ENCODE results near the gene TYMP.

The TYMP gene, protein sequence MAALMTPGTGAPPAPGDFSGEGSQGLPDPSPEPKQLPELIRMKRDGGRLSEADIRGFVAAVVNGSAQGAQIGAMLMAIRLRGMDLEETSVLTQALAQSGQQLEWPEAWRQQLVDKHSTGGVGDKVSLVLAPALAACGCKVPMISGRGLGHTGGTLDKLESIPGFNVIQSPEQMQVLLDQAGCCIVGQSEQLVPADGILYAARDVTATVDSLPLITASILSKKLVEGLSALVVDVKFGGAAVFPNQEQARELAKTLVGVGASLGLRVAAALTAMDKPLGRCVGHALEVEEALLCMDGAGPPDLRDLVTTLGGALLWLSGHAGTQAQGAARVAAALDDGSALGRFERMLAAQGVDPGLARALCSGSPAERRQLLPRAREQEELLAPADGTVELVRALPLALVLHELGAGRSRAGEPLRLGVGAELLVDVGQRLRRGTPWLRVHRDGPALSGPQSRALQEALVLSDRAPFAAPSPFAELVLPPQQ

DNA sequence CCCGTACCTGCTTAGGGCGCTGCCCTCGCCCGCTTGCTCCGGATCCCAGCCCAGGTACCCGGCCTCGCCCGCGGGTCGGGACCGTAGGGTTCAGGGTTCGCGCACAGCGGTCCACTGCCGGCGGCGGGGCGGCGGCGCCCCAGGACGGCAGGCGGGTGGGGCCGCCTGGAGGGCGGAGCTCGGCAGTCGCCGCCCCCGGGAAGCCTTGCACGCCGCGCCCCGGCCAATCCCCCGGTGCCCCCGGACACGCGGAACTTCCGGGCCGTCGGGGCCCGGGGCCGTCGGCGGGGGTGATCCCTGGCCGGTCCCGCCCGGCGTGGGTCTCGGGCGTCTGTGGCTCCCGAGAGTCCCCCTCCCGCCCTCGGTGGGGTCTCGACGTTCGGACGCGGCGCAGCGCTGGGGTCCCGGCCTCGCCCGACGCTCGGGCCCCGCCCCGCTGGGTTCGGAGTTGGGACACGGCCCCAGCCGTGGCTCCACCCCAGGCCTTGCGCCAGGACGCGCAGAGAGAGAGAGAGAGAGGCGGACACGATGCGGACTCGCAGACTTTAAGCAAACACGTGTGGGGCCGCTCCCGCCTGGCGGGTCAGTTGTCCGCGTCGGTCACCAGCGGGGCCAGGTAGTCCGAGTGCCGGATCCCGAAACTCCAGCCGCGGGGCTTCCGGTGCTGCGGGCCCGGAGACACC, at the start of gene TYMP:
TSS of gene TYMP (minus strand) at position 116 of the 683 bp plus-strand sequence. CDS start 303 bp downstream, outside the sequence.
- DNase-seq (ENCODE audit: low spot score) = no peak
- FAIRE-seq = no peak

DNA sequence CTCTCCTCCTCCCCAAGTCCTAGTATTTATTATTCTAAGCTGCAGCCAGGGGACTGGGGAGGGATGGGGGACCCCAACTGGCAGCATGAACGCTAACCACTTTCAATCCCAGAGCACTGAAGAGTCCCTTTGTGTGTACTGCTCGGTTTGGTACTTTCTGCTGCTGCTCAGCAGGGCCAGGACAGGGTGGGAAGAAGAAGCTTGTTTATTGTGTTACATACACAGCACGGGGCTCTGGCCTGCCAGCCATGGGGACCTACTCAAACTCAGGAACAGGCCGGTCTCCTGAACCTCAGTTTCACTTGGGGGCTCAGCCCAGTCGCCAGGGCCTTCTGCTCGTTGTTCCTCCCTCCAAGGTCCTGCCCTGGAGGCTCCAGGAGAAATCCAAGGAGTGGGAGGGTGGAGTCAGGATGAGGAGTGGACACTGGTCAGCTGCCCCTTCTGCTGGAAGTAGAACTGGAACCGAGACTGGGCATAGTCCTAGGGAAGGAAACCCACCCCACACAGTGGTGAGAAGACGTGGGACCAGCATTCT, 49.0 kb upstream of the TYMP start:
- no peak for FAIRE-seq

GRCh38 chr22:50577987-50578775, 48.4 kb upstream of the TYMP start, which contains the start of gene CPT1B:
Gene CPT1B (minus strand): TSS chr22:50578427. CDS start chr22:50577915, 512 bp downstream.
- DNase-seq (ENCODE audit: low spot score) = no peak
- no peak for FAIRE-seq

More for the DNA sequence above, 49.0 kb upstream of the TYMP start:
- no peak for DNase-seq (ENCODE audit: low spot score)

DNA sequence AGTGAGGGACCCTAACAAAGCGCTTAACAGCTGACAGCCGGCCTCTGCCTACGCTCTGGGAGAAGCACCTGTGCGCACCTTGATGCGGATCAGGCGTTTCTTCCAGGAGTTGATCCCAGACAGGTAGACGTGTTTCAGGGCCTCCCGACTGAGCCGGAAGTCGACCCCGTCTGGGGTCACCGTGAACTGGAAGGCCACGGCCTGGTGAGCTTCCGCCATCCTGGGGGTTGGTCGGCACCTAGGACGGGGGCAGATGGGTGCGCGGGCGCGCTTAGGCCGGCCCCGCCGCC, 47.8 kb upstream of the TYMP start:
- FAIRE-seq = no peak

DNA sequence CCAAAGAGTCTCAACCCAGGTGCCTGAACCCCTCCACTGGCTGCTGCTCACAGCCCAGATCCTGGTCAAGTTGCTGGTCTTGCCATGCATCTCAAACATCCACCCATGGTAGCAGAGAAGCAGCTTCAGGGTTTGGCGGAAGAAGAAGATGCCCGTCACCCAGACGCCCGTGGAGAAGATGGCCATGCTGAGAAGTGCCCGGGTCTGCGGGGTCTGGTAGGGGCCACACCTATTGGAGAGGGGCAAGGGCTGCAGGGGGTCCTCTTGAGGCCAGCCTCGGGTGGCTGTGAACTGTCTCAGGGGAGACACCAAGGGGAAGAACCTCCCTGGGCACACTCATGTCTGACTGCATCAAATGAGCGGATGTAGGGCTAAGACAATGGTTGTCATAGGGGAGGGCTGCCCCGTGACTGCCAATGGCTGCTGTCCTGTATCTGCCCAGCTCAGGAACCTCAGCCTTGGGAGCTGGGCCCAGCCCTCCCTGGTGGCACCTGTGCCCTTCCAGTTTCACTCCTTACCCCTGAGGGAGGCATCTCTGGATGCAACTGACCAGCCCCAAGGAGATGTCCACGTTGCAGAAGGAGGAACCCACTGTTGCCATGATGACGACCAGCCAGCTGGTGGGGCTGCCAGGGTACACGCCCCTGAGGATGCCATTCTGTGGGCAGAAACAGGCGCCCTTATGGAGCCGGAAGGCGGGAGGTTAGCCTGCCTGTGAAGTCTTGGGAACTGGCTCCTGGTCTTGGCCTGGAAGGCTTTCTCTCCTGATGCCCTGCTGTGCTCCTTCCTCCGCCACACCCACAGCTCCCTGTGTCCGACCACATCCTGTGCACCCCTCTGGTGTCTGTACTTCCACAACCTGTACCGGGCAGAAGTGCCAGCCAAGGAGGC, 47.2 kb upstream of the TYMP start:
- no peak for FAIRE-seq
- no peak for DNase-seq (ENCODE audit: low spot score)

More for the DNA sequence above, 47.8 kb upstream of the TYMP start:
- no peak for DNase-seq (ENCODE audit: low spot score)

GRCh38 chr22:50576070-50576469, 46.3 kb upstream of the TYMP start:
- no peak for FAIRE-seq
- no peak for DNase-seq (ENCODE audit: low spot score)

GRCh38 chr22:50575426-50575941, 45.7 kb upstream of the TYMP start:
- no peak for DNase-seq (ENCODE audit: low spot score)

DNA sequence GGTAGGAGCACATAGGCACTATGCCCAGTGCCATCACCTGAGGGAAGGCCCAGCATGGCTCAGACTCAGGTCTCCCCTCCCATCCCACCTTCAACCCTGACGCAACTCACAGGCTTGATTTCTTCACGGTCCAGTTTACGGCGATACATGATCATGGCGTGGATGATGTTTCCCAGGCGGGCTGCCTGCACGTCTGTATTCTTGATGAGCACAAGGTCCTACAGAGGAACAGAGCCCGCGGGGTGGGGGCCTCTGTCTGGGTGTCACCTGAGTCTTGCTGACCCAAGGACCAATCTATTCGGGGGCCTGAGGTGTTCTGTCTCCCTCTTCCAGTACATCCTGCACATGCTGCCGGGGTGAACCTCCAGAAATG, 44.6 kb upstream of the TYMP start:
- FAIRE-seq (peak; percentile 74), DNase-seq (ENCODE audit: low spot score) (no peak)

More at GRCh38 chr22:50575426-50575941, 45.7 kb upstream of the TYMP start:
- FAIRE-seq = no peak

DNA sequence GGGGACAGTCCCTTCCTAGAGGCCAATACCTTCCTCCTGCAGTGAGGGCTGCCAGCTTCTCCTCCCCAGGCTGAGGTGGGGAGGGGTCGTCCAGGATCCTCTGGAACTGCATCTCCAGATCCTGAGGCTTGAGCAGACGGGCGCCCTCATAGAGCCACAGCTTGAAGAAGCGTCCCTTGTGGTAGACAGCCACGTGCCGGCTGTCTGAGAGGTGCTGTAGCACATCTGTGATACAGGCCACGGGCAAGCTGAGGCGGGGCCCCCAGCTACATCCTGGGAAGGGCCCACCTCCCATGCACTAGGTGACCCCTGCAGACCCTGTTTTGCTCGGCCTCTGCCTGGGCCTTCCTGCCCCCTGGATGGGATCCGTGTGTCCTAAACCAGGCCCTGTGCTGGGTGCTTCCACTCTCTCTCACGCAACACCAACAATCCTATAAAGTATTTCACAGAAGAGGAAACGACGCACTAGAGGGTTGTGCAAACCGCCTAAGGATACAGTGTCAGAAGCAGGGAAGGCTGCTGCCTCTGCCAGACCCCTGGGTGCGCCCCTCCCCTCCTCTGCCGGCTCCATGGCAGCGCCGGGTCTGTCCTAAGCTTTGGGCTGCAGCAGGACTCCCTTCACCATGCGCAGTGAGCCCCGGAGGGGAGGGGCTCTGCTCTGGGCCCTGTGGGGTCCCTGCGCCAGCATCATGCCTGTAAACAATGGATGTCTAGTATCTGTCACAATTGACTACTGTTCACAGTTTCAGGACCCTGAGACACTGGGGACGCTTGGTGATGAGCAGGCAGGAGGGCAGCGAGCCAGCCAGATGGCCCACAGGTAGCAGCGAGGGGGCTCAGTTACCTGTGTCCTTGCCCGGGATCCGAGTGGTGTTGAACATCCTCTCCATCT, 43.9 kb upstream of the TYMP start:
- FAIRE-seq = no peak
- no peak for DNase-seq (ENCODE audit: low spot score)

- DNase-seq (ENCODE audit: low spot score) (no peak), FAIRE-seq (no peak)
Observed at GRCh38 chr22:50572965-50573364, 43.2 kb upstream of the TYMP start.

DNA sequence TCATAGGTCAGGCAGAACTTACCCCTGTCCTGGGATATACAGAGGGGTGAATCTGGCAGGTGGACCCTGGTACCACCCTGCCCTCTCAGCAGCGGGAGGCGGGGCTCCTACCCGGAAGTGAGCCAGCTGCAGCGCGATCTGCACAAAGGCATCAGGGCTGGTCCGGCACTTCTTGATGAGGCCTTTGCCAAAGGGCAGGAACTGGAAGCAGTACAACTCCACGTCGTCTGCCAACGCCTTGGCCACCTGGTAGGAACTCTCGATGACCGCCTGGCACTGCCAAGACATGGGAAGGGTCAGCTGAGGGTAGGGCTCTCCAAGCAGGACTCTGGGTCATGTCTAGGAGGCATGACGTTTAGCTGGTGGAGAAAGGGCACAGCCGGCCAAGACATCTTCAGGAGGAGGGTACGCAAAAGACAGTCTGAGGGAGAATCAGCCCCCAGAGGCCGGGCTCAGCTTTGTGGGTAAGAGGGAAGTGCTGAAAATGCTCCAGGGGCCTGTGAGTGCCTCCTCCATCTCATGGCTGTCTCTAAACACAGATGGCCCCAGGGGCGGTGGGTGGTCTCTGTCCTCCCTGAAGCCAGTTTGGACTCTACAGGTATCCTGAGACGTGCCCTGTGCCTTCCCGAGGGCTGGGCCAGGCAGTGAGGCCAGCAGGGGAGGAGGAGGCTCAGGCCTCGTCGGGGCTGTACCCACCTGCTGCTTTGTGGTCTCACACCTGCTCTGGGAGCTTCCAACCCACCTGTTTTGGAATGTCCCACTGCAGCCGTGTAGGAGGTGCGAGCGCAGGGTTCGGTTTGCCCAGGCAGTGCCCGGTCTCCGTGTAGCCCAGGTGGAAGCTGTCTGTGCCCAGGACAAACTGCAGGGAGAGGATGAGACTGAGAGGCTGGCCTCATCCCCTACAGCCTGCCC, 41.7 kb upstream of the TYMP start:
- DNase-seq (ENCODE audit: low spot score) = no peak
- FAIRE-seq = no peak

- no peak for DNase-seq (ENCODE audit: low spot score)
- FAIRE-seq = no peak
Observed at GRCh38 chr22:50570861-50571260, 41.0 kb upstream of the TYMP start.

DNA sequence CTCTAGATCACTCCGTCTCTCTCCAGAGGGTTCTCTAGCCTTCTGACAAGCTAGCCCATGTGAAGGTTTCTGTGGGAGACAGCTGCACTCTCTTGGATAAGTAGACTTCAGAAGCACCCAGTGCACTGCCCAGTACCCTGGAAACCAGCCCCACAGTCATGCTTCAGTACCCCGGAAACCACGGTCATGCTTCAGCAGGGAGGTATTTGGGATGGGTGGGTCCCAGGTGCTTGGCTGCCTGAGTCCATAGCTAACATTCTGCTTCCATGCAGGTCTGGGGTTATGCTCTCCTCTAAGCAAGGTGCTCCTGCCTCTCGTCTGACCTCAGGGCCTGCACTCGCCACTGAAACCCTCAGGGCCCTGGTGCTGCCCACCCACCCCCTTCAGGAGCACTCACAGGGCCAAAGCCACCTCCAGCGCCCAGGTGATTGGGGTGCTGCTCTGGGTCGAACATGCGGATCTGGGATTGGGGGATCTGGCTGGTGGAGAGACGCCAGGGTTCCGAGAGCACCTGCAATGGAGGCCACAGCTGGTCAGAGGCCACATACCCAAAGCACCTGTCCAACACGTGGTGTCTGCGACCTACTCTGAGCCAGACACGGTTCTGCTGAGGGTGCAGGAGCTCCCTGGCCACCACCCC, 40.2 kb upstream of the TYMP start:
- DNase-seq (ENCODE audit: low spot score) = no peak
- FAIRE-seq = no peak

DNA sequence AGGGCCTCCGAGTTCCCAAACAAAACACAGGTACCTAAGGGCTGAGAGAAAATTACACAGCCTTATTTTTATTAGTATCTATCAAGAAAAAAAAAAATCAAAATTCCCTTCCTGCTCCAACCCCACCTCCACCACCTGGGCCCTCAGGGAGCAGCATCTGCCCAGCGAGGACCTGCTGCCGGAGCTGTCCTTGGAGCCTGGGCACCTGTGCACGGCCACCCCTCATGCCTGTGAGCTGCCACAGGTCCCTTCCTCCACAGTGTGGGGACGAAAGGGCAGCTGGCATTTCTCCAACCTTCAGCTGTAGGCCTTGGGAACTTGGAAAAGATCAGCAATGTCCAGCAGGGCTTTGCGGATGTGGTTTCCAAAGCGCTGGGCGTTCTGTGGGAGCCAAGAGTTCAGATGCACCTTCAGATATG, 39.2 kb upstream of the TYMP start:
- FAIRE-seq = no peak

DNA sequence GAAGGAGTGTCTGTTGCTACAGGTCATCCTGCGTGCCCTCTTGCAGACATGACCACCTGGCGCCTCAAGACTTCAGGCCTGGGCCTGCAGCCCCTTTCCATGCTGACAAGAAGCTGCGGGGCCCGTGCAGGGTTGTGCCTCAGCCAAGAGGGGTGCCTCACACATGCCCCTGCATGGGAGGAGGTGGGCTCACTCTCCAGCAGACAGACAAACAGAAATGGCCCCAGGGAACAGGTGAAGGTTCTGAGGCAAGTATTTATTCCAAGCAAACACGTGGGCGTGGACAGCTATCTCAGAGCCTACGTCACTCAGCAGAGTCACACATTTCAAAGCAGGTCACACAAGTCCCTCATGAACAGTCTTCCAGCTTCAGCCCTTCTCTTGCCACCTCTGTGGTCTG, 38.8 kb upstream of the TYMP start:
- FAIRE-seq (no peak), DNase-seq (ENCODE audit: low spot score) (no peak)

More for the DNA sequence above, 39.2 kb upstream of the TYMP start:
- DNase-seq (ENCODE audit: low spot score) = no peak

- no peak for FAIRE-seq
- no peak for DNase-seq (ENCODE audit: low spot score)
Observed at GRCh38 chr22:50567721-50568252, 38.0 kb upstream of the TYMP start.

DNA sequence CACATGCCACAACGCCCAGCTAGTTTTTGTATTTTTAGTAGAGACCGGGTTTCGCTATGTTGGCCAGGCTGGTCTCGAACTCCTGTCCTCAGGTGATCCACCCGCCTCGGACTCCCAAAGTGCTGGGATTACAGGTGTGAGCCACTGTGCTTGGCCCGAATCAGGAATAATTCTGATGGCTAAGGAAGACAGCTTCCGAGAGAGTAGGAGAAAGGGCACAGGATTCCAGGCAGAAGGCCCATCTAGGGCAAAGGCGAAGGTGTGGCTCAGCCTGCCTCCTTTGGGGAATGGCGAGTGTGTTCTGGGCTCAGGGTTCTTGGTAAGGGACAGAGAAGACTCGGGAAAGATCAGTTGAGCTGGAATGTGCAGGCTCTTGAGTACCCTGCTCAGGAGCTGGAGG, 34.5 kb upstream of the TYMP start:
- DNase-seq (ENCODE audit: low spot score) (no peak), FAIRE-seq (no peak)
